AG04449 (cell line): Measurements from ENCODE around the gene RICTOR.

ENCODE experiments used
- CTCF ChIA-PET: fragments of 350-600 bp; formaldehyde crosslinking; extraction: SDS; loops from one replicate; lab custom pipeline; 2021; ENCODE audit warnings: antibody characterized with exemption; lab: Yijun Ruan, JAX
- POLR2A ChIA-PET: fragments of 400-600, 350-600 bp; formaldehyde crosslinking; extraction: SDS; loops from one replicate; lab custom pipeline; 2020; ENCODE audit warnings: antibody characterized with exemption, inconsistent platforms; lab: Yijun Ruan, JAX
- DNase-seq: peaks from one replicate; pipeline ENCODE4 v3.0.0-alpha.2; 2010; ENCODE audit warnings: low read depth, low spot score
- H3K4me3 ChIP-seq: 2 replicates; pipeline ENCODE4 v1.5.1; 2011; ENCODE audit warnings: low read depth, mild to moderate bottlenecking, control low read depth, low read length
- TF ChIP-seq, protein P1 (sequence below): IDR thresholded peaks from one replicate; pipeline ENCODE4 v1.5.1; 2011; ENCODE audit warnings: mild to moderate bottlenecking, moderate library complexity, low read length, control low read depth, inconsistent platforms; ENCODE audit not compliant: insufficient read depth; ENCODE audit errors: missing control alignments

RICTOR gene, protein sequence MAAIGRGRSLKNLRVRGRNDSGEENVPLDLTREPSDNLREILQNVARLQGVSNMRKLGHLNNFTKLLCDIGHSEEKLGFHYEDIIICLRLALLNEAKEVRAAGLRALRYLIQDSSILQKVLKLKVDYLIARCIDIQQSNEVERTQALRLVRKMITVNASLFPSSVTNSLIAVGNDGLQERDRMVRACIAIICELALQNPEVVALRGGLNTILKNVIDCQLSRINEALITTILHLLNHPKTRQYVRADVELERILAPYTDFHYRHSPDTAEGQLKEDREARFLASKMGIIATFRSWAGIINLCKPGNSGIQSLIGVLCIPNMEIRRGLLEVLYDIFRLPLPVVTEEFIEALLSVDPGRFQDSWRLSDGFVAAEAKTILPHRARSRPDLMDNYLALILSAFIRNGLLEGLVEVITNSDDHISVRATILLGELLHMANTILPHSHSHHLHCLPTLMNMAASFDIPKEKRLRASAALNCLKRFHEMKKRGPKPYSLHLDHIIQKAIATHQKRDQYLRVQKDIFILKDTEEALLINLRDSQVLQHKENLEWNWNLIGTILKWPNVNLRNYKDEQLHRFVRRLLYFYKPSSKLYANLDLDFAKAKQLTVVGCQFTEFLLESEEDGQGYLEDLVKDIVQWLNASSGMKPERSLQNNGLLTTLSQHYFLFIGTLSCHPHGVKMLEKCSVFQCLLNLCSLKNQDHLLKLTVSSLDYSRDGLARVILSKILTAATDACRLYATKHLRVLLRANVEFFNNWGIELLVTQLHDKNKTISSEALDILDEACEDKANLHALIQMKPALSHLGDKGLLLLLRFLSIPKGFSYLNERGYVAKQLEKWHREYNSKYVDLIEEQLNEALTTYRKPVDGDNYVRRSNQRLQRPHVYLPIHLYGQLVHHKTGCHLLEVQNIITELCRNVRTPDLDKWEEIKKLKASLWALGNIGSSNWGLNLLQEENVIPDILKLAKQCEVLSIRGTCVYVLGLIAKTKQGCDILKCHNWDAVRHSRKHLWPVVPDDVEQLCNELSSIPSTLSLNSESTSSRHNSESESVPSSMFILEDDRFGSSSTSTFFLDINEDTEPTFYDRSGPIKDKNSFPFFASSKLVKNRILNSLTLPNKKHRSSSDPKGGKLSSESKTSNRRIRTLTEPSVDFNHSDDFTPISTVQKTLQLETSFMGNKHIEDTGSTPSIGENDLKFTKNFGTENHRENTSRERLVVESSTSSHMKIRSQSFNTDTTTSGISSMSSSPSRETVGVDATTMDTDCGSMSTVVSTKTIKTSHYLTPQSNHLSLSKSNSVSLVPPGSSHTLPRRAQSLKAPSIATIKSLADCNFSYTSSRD (N-terminal part only)

GRCh38 chr5:39074017-39074814 is at the start of gene RICTOR:
Gene RICTOR, minus strand, starts transcription at chr5:39074399. Its CDS starts 22 bp downstream, at chr5:39074377.
- TF ChIP-seq, protein P1, sequence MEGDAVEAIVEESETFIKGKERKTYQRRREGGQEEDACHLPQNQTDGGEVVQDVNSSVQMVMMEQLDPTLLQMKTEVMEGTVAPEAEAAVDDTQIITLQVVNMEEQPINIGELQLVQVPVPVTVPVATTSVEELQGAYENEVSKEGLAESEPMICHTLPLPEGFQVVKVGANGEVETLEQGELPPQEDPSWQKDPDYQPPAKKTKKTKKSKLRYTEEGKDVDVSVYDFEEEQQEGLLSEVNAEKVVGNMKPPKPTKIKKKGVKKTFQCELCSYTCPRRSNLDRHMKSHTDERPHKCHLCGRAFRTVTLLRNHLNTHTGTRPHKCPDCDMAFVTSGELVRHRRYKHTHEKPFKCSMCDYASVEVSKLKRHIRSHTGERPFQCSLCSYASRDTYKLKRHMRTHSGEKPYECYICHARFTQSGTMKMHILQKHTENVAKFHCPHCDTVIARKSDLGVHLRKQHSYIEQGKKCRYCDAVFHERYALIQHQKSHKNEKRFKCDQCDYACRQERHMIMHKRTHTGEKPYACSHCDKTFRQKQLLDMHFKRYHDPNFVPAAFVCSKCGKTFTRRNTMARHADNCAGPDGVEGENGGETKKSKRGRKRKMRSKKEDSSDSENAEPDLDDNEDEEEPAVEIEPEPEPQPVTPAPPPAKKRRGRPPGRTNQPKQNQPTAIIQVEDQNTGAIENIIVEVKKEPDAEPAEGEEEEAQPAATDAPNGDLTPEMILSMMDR, result no peak
- CTCF ChIA-PET, result no interaction called here
- DNase-seq, result no peak
- POLR2A ChIA-PET, result no interaction called here
- H3K4me3 ChIP-seq, result peak within 1 kb of the TSS; percentile 87

GRCh38 chr5:39121922-39122321 is 47.7 kb upstream of the RICTOR start:
- ChIA-PET POLR2A (no interaction called here), CTCF (interaction anchor here (1.8 to 3.0 kb wide), 2 partner anchors 14 to 161 kb away, joined by 5 to 9 read pairs; no protein-coding TSS in a partner anchor)
- TF ChIP-seq, protein P1, result no peak

GRCh38 chr5:39121315-39121714 is 47.1 kb upstream of the RICTOR start:
- DNase-seq, result no peak
- TF ChIP-seq, protein P1, result no peak
- ChIA-PET CTCF (interaction anchor here (1.1 to 3.0 kb wide), 6 partner anchors 10 to 162 kb away, joined by 3 to 10 read pairs (median 4); no protein-coding TSS in a partner anchor), POLR2A (no interaction called here)
- no peak overlapping the region for H3K4me3 ChIP-seq

More at GRCh38 chr5:39121922-39122321, 47.7 kb upstream of the RICTOR start:
- no peak overlapping the region for H3K4me3 ChIP-seq
- no peak for DNase-seq

- DNase-seq, result no peak
- POLR2A ChIA-PET, result no interaction called here
- no peak overlapping the region for H3K4me3 ChIP-seq
- TF ChIP-seq, protein P1, result no peak
- CTCF ChIA-PET, result interaction anchor here (1.3 to 3.0 kb wide), 4 partner anchors 9 to 163 kb away, joined by 4 to 10 read pairs (median 6); no protein-coding TSS in a partner anchor
Measured at GRCh38 chr5:39120052-39120420, 45.8 kb upstream of the RICTOR start.

GRCh38 chr5:39119404-39120051 is 45.3 kb upstream of the RICTOR start:
- TF ChIP-seq, protein P1, result no peak
- ChIA-PET CTCF (interaction anchor here (1.5 to 3.0 kb wide), 4 partner anchors 8 to 164 kb away, joined by 4 to 10 read pairs (median 8); no protein-coding TSS in a partner anchor), POLR2A (no interaction called here)
- DNase-seq, result no peak
- H3K4me3 ChIP-seq, result no peak overlapping the region
